Measurements from ENCODE around the gene TEAD4. TPM values are rescaled to one million over a fixed set of nuclear protein-coding genes. Genes with fewer than 3 reads are reported as not detected.

The TEAD4 gene
- total and polyA plus RNA-seq, 2 donors (not counting 1 experiment from before 2014, with no cell fraction given), result not detected

GRCh38 chr12:3083241-3083920, 124.2 kb downstream of the TEAD4 start:
- Histone ChIP-seq H2AFZ (ENCODE audit: insufficient read depth, low read depth, low read length, poor library complexity, severe bottlenecking) (no peak overlapping the region), H3K9ac (ENCODE audit: low read length) (no peak overlapping the region), H3K79me2 (ENCODE audit: control insufficient read depth, insufficient read depth, low read length) (no peaks in the 10 kb centered on the region), H3K27me3 (replicated peaks in 1 of 4; ENCODE audit: control extremely low read depth in 1 of 4, control insufficient read depth in 3 of 4, insufficient read depth in 4 of 4, low read length in 3 of 4) (no peaks in the 10 kb centered on the region), H3K4me2 (replicated peaks; ENCODE audit: low read depth, low read length, poor library complexity, severe bottlenecking) (no peak overlapping the region), H3K4me1 (ENCODE audit: control insufficient read depth in 2 of 2, insufficient read depth in 2 of 2, low read length in 2 of 2) (no peaks in the 10 kb centered on the region), H3K36me3 (replicated peaks in 1 of 2; ENCODE audit: control extremely low read depth in 1 of 2, control insufficient read depth in 1 of 2, extremely low read depth in 1 of 2, insufficient read depth in 2 of 2, low read length in 1 of 2) (no peaks in the 10 kb centered on the region), H3K9me3 (ENCODE audit: control extremely low read depth in 1 of 3, control insufficient read depth in 2 of 3, insufficient read depth in 1 of 3, low read length in 2 of 3) (peaks cover 0 to 3% (median 0%) of the 10 kb centered on the region in 3 donors), H3K27ac (ENCODE audit: low read length in 2 of 2) (no peak overlapping the region), H4K20me1 (ENCODE audit: control insufficient read depth, insufficient read depth, low read length, poor library complexity, severe bottlenecking) (no peaks in the 10 kb centered on the region), H3K4me3 (ENCODE audit: control extremely low read depth in 1 of 5, extremely low read depth in 1 of 5, insufficient read depth in 1 of 5, low read depth in 2 of 5, low read length in 4 of 5) (no peak overlapping the region)
- ATAC-seq (ENCODE audit: low read depth), result no peak
- no peak overlapping the region for H3K4me3 Mint-ChIP-seq
- intact Hi-C loops (cut with micrococcal nuclease), result no loop called here
- no peak overlapping the region for H3K27ac Mint-ChIP-seq
- TF ChIP-seq, protein P1, sequence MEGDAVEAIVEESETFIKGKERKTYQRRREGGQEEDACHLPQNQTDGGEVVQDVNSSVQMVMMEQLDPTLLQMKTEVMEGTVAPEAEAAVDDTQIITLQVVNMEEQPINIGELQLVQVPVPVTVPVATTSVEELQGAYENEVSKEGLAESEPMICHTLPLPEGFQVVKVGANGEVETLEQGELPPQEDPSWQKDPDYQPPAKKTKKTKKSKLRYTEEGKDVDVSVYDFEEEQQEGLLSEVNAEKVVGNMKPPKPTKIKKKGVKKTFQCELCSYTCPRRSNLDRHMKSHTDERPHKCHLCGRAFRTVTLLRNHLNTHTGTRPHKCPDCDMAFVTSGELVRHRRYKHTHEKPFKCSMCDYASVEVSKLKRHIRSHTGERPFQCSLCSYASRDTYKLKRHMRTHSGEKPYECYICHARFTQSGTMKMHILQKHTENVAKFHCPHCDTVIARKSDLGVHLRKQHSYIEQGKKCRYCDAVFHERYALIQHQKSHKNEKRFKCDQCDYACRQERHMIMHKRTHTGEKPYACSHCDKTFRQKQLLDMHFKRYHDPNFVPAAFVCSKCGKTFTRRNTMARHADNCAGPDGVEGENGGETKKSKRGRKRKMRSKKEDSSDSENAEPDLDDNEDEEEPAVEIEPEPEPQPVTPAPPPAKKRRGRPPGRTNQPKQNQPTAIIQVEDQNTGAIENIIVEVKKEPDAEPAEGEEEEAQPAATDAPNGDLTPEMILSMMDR (IDR thresholded peaks at IDR 0.05), result no peak
- TF ChIP-seq EZH2 (IDR thresholded peaks at IDR 0.05; ENCODE audit: borderline replicate concordance, insufficient read depth, low read depth, low read length, poor library complexity, severe bottlenecking), result no peak
- CTCF ChIA-PET, result no interaction called here
- no peaks in the 10 kb centered on the region for H3K9me3 Mint-ChIP-seq (ENCODE audit: insufficient read depth)
- WGBS (ENCODE audit: insufficient coverage), result 85% methylated on average over 5 of the region's 6 CpGs
- H3K27me3 Mint-ChIP-seq, result peaks cover 2% of the 10 kb centered on the region
- no peak for DNase-seq
- no peaks in the 10 kb centered on the region for H3K4me1 Mint-ChIP-seq
- POLR2A ChIA-PET, result no interaction called here

DNA sequence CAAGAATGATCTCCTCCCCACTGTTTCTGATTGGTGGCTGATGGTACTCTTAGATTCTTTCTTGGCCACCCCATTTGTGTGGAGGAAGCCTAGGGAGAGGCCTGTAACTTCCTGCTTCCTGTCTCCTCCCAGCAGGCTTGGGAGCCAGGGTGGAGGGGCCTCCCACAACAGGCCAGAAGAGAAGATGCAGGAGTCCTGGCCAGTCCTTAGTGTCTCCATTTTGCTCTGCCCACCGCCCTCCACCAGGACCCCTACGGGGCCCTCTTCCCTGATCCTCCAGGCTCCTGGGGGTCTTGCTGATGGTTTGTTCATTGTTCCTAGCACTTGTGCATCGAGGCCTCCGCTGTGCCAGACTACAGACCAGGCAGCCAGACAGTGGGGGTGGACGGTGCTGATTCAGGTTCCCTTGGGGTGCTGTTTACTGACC, 124.7 kb downstream of the TEAD4 start:
- ChIA-PET CTCF (no interaction called here), POLR2A (no interaction called here)
- Histone ChIP-seq H3K9me3 (ENCODE audit: control extremely low read depth in 1 of 3, control insufficient read depth in 2 of 3, insufficient read depth in 1 of 3, low read length in 2 of 3) (peaks cover 0 to 3% (median 0%) of the 10 kb centered on the region in 3 donors), H3K4me3 (ENCODE audit: control extremely low read depth in 1 of 5, extremely low read depth in 1 of 5, insufficient read depth in 1 of 5, low read depth in 2 of 5, low read length in 4 of 5) (no peak overlapping the region), H3K4me2 (replicated peaks; ENCODE audit: low read depth, low read length, poor library complexity, severe bottlenecking) (no peak overlapping the region), H3K4me1 (ENCODE audit: control insufficient read depth in 2 of 2, insufficient read depth in 2 of 2, low read length in 2 of 2) (no peaks in the 10 kb centered on the region), H3K27ac (ENCODE audit: low read length in 2 of 2) (no peak overlapping the region), H2AFZ (ENCODE audit: insufficient read depth, low read depth, low read length, poor library complexity, severe bottlenecking) (no peak overlapping the region), H3K9ac (ENCODE audit: low read length) (no peak overlapping the region), H3K27me3 (replicated peaks in 1 of 4; ENCODE audit: control extremely low read depth in 1 of 4, control insufficient read depth in 3 of 4, insufficient read depth in 4 of 4, low read length in 3 of 4) (no peaks in the 10 kb centered on the region), H3K79me2 (ENCODE audit: control insufficient read depth, insufficient read depth, low read length) (no peaks in the 10 kb centered on the region), H3K36me3 (replicated peaks in 1 of 2; ENCODE audit: control extremely low read depth in 1 of 2, control insufficient read depth in 1 of 2, extremely low read depth in 1 of 2, insufficient read depth in 2 of 2, low read length in 1 of 2) (no peaks in the 10 kb centered on the region), H4K20me1 (ENCODE audit: control insufficient read depth, insufficient read depth, low read length, poor library complexity, severe bottlenecking) (no peaks in the 10 kb centered on the region)
- no peaks in the 10 kb centered on the region for H3K9me3 Mint-ChIP-seq (ENCODE audit: insufficient read depth)
- ATAC-seq (ENCODE audit: low read depth) (no peak), DNase-seq (no peak)
- no peak overlapping the region for H3K4me3 Mint-ChIP-seq
- intact Hi-C loops (cut with micrococcal nuclease), result no loop called here
- no peaks in the 10 kb centered on the region for H3K27me3 Mint-ChIP-seq
- 98% methylated on average over 4 of the region's 5 CpGs for WGBS (ENCODE audit: insufficient coverage)
- no peaks in the 10 kb centered on the region for H3K4me1 Mint-ChIP-seq
- no peak overlapping the region for H3K27ac Mint-ChIP-seq
- TF ChIP-seq EZH2 (IDR thresholded peaks at IDR 0.05; ENCODE audit: borderline replicate concordance, insufficient read depth, low read depth, low read length, poor library complexity, severe bottlenecking), result no peak
- TF ChIP-seq, protein P1 (IDR thresholded peaks at IDR 0.05), result no peak

All from B cell (primary cell).